Parathyroid adenoma (tissue), 2 donors: Measurements from ENCODE around the gene CCDC69.
"Not testable (repeated sequence)": the region's sequence is repeated elsewhere in the genome, so short reads cannot be mapped to it uniquely, and the experiment has no call there.

Source experiments
- H2AFZ ChIP-seq: fragments of 300-600 bp; sonication (generic); one replicate; pipeline ENCODE4 v1.7.0; 2017; ENCODE audit warnings: antibody characterized with exemption, mild to moderate bottlenecking
- H3K27ac ChIP-seq: fragments of 300-600 bp; sonication (generic); one replicate; pipeline ENCODE4 v1.7.0; 2017
- H3K27me3 ChIP-seq: fragments of 300-600 bp; sonication (generic); one replicate; pipeline ENCODE4 v1.7.0; 2017; ENCODE audit warnings: low read length; ENCODE audit not compliant: control insufficient read depth, insufficient read depth
- H3K36me3 ChIP-seq: fragments of 300-600 bp; sonication (generic); one replicate; pipeline ENCODE4 v1.7.0; 2017; ENCODE audit warnings: low read length; ENCODE audit not compliant: control insufficient read depth, insufficient read depth
- H3K4me1 ChIP-seq: fragments of 300-600 bp; sonication (generic); one replicate; pipeline ENCODE4 v1.7.0; 2017; ENCODE audit warnings: control low read depth
- H3K4me2 ChIP-seq: fragments of 300-600 bp; sonication (generic); one replicate; pipeline ENCODE4 v1.7.0; 2017; ENCODE audit warnings: low read length
- H3K4me3 ChIP-seq: fragments of 300-600 bp; sonication (generic); one replicate; pipeline ENCODE4 v1.7.0; 2017; ENCODE audit warnings: low read depth, low read length
- H3K79me2 ChIP-seq: fragments of 300-600 bp; sonication (generic); one replicate; pipeline ENCODE4 v1.7.0; 2017; ENCODE audit warnings: control low read depth
- H3K9ac ChIP-seq: fragments of 300-600 bp; sonication (generic); one replicate; pipeline ENCODE4 v1.7.0; 2017; ENCODE audit warnings: mild to moderate bottlenecking
- H3K9me3 ChIP-seq: fragments of 300-600 bp; sonication (generic); one replicate; pipeline ENCODE4 v1.7.0; 2017; ENCODE audit warnings: low read length; ENCODE audit not compliant: control insufficient read depth
- TF ChIP-seq, protein P1 (sequence below): fragments of 300-600 bp; sonication (generic); IDR thresholded peaks from one replicate; pipeline ENCODE4 v1.7.0; 2017; ENCODE audit warnings: antibody characterized with exemption, mild to moderate bottlenecking
- donor health status: primary hyperparathyroidism.

Gene CCDC69

DNA sequence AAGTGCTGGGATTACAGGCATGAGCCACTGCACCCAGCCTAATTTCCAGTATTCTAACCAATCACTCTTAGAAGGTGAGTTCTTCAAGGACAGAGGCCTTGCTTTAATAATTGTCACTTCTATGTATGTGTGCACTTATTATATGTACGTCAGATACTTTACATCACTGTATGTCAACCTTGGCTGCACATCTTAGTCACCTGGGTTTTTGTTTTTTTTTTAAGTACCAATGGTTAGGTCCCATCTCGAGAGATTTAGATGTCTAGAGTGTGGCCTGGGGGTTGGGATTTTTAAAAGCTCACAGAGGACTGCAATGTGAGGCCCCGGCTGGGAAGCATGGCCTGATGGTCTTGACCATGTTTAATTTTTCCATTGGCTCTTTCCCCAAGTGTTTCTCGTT is 19.2 kb upstream of the CCDC69 start:
- H3K79me2 ChIP-seq: no peaks in the 10 kb centered on the region
- H3K9ac ChIP-seq: no peak overlapping the region
- H3K27ac ChIP-seq: no peak overlapping the region
- H2AFZ ChIP-seq: no peak overlapping the region
- no peaks in the 10 kb centered on the region for H3K9me3 ChIP-seq
- no peaks in the 10 kb centered on the region for H3K36me3 ChIP-seq
- no peaks in the 10 kb centered on the region for H3K27me3 ChIP-seq
- H3K4me2 ChIP-seq: no peak overlapping the region
- no peak overlapping the region for H3K4me3 ChIP-seq
- TF ChIP-seq, protein P1, sequence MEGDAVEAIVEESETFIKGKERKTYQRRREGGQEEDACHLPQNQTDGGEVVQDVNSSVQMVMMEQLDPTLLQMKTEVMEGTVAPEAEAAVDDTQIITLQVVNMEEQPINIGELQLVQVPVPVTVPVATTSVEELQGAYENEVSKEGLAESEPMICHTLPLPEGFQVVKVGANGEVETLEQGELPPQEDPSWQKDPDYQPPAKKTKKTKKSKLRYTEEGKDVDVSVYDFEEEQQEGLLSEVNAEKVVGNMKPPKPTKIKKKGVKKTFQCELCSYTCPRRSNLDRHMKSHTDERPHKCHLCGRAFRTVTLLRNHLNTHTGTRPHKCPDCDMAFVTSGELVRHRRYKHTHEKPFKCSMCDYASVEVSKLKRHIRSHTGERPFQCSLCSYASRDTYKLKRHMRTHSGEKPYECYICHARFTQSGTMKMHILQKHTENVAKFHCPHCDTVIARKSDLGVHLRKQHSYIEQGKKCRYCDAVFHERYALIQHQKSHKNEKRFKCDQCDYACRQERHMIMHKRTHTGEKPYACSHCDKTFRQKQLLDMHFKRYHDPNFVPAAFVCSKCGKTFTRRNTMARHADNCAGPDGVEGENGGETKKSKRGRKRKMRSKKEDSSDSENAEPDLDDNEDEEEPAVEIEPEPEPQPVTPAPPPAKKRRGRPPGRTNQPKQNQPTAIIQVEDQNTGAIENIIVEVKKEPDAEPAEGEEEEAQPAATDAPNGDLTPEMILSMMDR: no peak
- no peaks in the 10 kb centered on the region for H3K4me1 ChIP-seq

DNA sequence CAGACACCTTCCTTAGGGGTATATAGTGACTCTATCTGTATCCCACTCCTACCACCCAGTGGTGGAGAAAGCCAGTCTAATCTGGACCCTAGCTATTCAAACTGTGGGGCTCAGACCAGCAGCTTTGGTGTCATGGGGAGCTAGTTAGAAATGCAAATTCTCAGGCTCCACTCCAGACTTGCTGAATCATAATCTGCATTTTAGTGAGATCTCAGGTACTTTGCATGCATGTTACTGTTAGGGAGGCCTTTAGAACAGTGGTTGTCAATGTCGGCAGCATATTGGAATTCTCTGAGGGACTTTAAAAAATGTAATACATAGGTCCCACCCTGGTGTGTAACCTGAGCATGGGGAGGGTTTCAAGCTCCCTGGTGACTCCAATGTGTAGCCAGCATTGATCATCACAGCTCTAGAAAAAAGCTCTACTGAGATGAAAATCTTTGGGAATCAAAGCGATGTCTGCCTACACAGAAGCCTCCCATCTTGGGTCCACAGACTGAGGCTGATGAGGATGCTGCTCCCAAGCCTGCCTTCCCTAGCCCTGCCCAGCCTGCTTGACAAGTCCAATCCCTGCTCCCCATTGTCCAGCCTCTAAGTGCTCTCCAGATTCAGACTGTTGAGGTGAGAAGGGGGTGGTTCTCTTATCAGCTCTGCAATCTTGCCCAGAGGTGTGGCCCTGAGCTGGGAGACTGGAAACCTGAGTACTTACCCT is 17.2 kb upstream of the CCDC69 start:
- Histone ChIP-seq H3K9me3 (no peaks in the 10 kb centered on the region), H3K27ac (no peak overlapping the region), H2AFZ (no peak overlapping the region), H3K4me1 (no peaks in the 10 kb centered on the region), H3K36me3 (no peaks in the 10 kb centered on the region), H3K9ac (no peak overlapping the region), H3K4me3 (no peak overlapping the region), H3K27me3 (no peaks in the 10 kb centered on the region), H3K4me2 (no peak overlapping the region), H3K79me2 (no peaks in the 10 kb centered on the region)
- TF ChIP-seq, protein P1: no peak

DNA sequence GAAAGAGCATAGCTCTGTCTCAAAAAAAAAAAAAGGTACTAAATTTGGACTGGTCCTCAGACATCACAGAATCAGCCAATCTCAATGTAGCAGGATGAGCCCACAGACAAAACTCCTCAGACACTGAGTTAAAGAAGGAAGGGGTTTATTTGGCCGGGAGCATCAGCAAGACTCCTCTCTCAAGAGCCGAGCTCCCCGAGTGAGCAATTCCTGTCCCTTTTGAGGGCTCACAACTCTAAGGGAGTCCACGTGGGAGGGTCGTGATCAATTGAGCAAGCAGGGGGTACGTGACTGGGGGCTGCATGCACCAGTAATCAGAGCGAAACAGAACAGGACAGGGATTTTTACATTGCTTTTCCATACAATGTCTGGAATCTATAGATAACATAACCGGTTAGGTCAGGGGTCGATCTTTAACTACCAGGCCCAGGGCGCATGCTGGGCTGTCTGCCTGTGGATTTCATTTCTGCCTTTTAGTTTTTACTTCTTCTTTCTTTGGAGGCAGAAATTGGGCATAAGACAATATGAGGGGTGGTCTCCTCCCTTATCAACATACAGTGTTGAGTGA is 16.5 kb upstream of the CCDC69 start:
- not testable (repeated sequence) for H3K4me1 ChIP-seq, H3K4me3 ChIP-seq

DNA sequence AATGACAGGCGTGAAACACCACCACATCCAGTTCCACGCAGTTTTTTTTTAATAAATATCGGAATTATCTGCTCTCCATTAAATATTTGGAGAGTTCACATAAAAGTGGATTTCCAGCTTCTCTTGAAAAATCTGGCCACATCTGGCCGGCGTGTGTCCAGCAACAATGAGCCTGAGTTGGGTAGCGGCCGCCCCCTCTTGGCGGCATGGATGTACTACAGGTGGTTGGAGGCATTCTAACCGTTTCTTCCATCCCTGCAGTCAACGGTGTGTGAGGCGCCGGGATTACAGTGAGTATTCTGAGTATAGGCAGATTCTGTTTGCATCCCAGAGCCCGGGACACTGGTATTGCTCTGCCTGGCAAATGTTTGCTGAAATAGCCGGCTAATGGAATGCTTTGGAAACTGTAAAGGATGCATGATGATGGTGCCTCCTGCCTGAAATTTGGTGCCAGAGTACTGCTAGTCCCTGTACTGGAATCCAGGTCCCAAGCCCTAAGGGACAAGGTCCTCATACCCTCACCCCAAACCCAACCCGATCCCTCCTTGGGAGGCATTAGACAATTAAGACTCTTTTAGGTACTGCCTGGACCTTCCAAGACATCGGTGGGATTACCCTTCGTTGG is 15.5 kb upstream of the CCDC69 start:
- Histone ChIP-seq H3K9me3 (no peaks in the 10 kb centered on the region), H3K4me3 (no peak overlapping the region), H3K4me1 (peaks cover 5% of the 10 kb centered on the region), H3K79me2 (no peaks in the 10 kb centered on the region), H3K27ac (no peak overlapping the region), H3K36me3 (no peaks in the 10 kb centered on the region), H2AFZ (no peak overlapping the region), H3K4me2 (no peak overlapping the region), H3K9ac (no peak overlapping the region), H3K27me3 (no peaks in the 10 kb centered on the region)
- TF ChIP-seq, protein P1: peak; percentile 95

More for the DNA sequence above, 16.5 kb upstream of the CCDC69 start:
- not testable (repeated sequence) for H3K79me2 ChIP-seq, H3K9ac ChIP-seq, H3K27me3 ChIP-seq, H3K36me3 ChIP-seq, H3K27ac ChIP-seq, H3K9me3 ChIP-seq, H3K4me2 ChIP-seq, H2AFZ ChIP-seq

DNA sequence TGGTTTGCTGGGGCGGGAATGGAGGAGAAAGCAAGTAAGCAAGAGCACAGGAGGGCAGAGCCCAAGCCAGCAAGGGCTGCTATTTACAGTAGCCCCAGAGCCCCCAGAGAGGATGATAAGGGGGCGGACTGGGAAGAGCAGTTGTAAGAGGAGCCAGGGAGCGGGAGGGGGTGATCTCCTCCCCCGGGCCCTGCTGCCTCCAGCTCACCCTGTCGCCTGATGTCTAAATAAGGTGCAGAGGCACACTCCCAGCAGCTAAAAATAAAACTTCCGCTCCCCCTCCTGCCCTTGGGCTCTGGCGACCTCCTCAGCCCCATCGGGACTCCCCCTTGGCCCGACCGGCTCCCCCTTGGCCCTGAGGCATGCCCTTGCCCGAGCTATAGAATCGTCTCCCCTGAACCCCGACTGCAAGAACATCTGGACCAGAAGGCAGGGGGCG is 14.4 kb upstream of the CCDC69 start:
- Histone ChIP-seq H3K27me3 (no peaks in the 10 kb centered on the region), H3K9ac (no peak overlapping the region), H3K36me3 (no peaks in the 10 kb centered on the region), H3K4me3 (no peak overlapping the region), H3K4me2 (no peak overlapping the region), H3K27ac (no peak overlapping the region), H3K9me3 (no peaks in the 10 kb centered on the region), H3K79me2 (no peaks in the 10 kb centered on the region), H3K4me1 (peaks cover 7% of the 10 kb centered on the region), H2AFZ (no peak overlapping the region)
- TF ChIP-seq, protein P1: no peak
